Thyroid gland (tissue), 4 donors: ENCODE measurements around the gene SPON1.

Experiments used
- CTCF ChIP-seq, 6 experiments: fragments of 200-600 bp in 3 of 6; fragments of 450-650 bp in 3 of 6; sonication (generic) in 3 of 6; IDR thresholded peaks; one replicate each; pipeline ENCODE4 v1.5.1; 2016 to 2019; ENCODE audit warnings: antibody characterized with exemption in 6 of 6, mild to moderate bottlenecking in 2 of 6, inconsistent platforms in 1 of 6, moderate library complexity in 1 of 6
- POLR2A ChIP-seq, 2 donors: fragments of 450-650 bp; IDR thresholded peaks; one replicate each; pipeline ENCODE4 v1.6.1; 2017; ENCODE audit warnings: antibody characterized with exemption in 2 of 2, mild to moderate bottlenecking in 2 of 2, moderate library complexity in 1 of 2

GRCh38 chr11:13917264-13917663, 45.3 kb upstream of the SPON1 start:
- no peak for TF ChIP-seq CTCF (IDR thresholded peaks at IDR 0.05)
- no peak for TF ChIP-seq POLR2A (IDR thresholded peaks at IDR 0.05)
